Measurements from ENCODE around the gene SNX33. TPM values are rescaled to one million over a fixed set of nuclear protein-coding genes. Genes with fewer than 3 reads are reported as not detected.

The SNX33 gene
- total RNA-seq, 2 experiments from 2014 or later: 0.09 to 0.38 TPM

DNA sequence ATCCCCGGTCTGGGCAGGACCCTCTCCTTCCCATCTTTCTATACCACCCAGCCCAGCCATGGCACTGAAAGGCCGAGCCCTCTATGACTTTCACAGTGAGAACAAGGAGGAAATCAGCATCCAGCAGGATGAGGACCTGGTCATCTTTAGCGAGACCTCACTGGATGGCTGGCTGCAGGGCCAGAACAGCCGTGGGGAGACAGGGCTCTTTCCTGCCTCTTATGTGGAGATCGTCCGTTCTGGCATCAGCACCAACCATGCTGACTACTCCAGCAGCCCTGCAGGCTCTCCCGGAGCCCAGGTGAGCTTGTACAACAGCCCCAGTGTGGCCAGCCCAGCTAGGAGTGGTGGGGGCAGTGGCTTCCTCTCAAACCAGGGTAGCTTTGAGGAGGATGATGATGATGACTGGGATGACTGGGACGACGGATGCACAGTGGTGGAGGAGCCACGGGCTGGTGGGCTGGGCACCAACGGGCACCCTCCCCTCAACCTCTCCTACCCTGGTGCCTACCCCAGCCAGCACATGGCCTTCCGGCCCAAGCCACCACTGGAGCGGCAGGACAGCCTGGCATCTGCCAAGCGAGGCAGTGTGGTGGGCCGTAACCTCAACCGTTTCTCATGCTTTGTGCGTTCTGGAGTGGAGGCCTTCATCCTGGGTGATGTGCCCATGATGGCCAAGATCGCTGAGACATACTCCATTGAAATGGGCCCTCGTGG, 1.5 kb downstream of the SNX33 start:
- Histone ChIP-seq H2AFZ (ENCODE audit: low read length) (no peak overlapping the region), H3K4me1 (ENCODE audit: insufficient read depth, low read length, poor library complexity, severe bottlenecking) (peaks cover 8% of the 10 kb centered on the region), H3K36me3 (ENCODE audit: insufficient read depth, low read length) (no peaks in the 10 kb centered on the region), H3K4me2 (ENCODE audit: low read length) (no peak overlapping the region), H3K9me3 (ENCODE audit: low read length) (no peaks in the 10 kb centered on the region), H4K20me1 (ENCODE audit: insufficient read depth, low read length) (no peaks in the 10 kb centered on the region), H3K79me2 (ENCODE audit: insufficient read depth, low read depth, low read length) (no peaks in the 10 kb centered on the region), H3K9me2 (ENCODE audit: insufficient read depth, low read length) (no peaks in the 10 kb centered on the region), H3K4me3 (ENCODE audit: low read depth, low read length, poor library complexity, severe bottlenecking) (no peak overlapping the region), H3K27ac (ENCODE audit: low read depth, low read length, poor library complexity, severe bottlenecking) (no peak overlapping the region)
- TF ChIP-seq, protein P1, sequence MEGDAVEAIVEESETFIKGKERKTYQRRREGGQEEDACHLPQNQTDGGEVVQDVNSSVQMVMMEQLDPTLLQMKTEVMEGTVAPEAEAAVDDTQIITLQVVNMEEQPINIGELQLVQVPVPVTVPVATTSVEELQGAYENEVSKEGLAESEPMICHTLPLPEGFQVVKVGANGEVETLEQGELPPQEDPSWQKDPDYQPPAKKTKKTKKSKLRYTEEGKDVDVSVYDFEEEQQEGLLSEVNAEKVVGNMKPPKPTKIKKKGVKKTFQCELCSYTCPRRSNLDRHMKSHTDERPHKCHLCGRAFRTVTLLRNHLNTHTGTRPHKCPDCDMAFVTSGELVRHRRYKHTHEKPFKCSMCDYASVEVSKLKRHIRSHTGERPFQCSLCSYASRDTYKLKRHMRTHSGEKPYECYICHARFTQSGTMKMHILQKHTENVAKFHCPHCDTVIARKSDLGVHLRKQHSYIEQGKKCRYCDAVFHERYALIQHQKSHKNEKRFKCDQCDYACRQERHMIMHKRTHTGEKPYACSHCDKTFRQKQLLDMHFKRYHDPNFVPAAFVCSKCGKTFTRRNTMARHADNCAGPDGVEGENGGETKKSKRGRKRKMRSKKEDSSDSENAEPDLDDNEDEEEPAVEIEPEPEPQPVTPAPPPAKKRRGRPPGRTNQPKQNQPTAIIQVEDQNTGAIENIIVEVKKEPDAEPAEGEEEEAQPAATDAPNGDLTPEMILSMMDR (conservative IDR thresholded peaks at IDR 0.05; ENCODE audit: low read length): no peak
- no peak for TF ChIP-seq EZH2phosphoT487 (IDR thresholded peaks at IDR 0.05; ENCODE audit: borderline replicate concordance, low read depth, low read length)
- ChIA-PET POLR2A (no interaction called here), CTCF (ENCODE audit: unreplicated experiment) (no interaction called here)
- intact Hi-C loops (cut with micrococcal nuclease; ENCODE audit: unreplicated experiment): no loop called here
- BruUV-seq (replicated peaks): no TSS peak
- DNase-seq (ENCODE audit: low spot score): no peak

DNA sequence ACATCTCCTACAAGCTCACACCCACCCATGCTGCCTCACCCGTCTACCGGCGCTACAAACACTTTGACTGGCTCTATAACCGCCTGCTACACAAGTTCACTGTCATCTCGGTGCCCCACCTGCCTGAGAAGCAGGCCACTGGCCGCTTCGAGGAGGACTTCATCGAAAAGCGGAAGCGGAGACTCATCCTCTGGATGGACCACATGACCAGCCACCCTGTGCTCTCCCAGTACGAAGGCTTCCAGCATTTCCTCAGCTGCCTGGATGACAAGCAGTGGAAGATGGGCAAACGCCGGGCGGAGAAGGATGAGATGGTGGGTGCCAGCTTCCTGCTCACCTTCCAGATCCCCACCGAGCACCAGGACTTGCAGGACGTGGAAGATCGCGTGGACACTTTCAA, 2.1 kb downstream of the SNX33 start:
- no peaks in the 10 kb centered on the region for H3K36me3 ChIP-seq (ENCODE audit: insufficient read depth, low read length)
- BruUV-seq (replicated peaks): no TSS peak
- TF ChIP-seq, protein P1 (conservative IDR thresholded peaks at IDR 0.05; ENCODE audit: low read length): no peak
- TF ChIP-seq EZH2phosphoT487 (IDR thresholded peaks at IDR 0.05; ENCODE audit: borderline replicate concordance, low read depth, low read length): no peak
- H3K9me3 ChIP-seq (ENCODE audit: low read length): no peaks in the 10 kb centered on the region
- POLR2A ChIA-PET: interaction anchor here (0.6 kb wide), 1 partner anchor 205 kb away, joined by 3 read pairs; no protein-coding TSS in a partner anchor
- no peak overlapping the region for H3K27ac ChIP-seq (ENCODE audit: low read depth, low read length, poor library complexity, severe bottlenecking)
- CTCF ChIA-PET (ENCODE audit: unreplicated experiment): no interaction called here
- no peaks in the 10 kb centered on the region for H3K9me2 ChIP-seq (ENCODE audit: insufficient read depth, low read length)
- no peaks in the 10 kb centered on the region for H3K79me2 ChIP-seq (ENCODE audit: insufficient read depth, low read depth, low read length)
- H3K4me2 ChIP-seq (ENCODE audit: low read length): no peak overlapping the region
- H4K20me1 ChIP-seq (ENCODE audit: insufficient read depth, low read length): no peaks in the 10 kb centered on the region
- intact Hi-C loops (cut with micrococcal nuclease; ENCODE audit: unreplicated experiment): no loop called here
- no peak overlapping the region for H3K4me3 ChIP-seq (ENCODE audit: low read depth, low read length, poor library complexity, severe bottlenecking)
- H2AFZ ChIP-seq (ENCODE audit: low read length): no peak overlapping the region
- DNase-seq (ENCODE audit: low spot score): no peak
- H3K4me1 ChIP-seq (ENCODE audit: insufficient read depth, low read length, poor library complexity, severe bottlenecking): peaks cover 8% of the 10 kb centered on the region

Data from OCI-LY7 (cell line).